NCI-H446 (cell line): Measurements from ENCODE around the gene TUBB4B.

Experiments used
- DNase-seq, 2 experiments: peaks; one replicate each; lab custom pipeline; 2025; lab: John Stamatoyannopoulos, UW

TUBB4B gene

DNA sequence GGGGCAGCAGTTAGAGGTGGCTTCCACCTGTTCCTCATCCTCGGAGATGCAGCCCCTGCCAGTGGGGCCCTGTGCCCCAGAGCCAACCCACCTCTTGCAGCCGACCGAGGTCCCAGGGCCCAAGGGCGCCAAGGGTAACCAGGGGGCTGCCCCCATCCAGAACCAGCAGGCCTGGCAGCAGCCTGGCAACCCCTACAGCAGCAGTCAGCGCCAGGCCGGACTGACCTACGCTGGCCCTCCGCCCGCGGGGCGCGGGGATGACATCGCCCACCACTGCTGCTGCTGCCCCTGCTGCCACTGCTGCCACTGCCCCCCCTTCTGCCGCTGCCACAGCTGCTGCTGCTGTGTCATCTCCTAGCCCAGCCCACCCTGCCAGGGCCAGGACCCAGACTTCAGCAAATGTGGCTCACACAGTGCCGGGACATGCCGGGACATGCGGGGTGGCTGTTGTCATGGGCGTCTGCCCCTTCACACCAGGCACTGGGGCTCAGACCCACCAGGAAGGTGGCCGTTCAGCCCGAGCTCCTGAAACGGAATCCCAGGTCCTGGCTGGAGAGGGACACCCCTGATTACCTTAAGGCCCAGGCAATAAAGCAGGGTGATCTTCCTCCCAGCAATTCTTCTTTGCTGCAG is 15.3 kb upstream of the TUBB4B start:
- DNase-seq = no peak

DNA sequence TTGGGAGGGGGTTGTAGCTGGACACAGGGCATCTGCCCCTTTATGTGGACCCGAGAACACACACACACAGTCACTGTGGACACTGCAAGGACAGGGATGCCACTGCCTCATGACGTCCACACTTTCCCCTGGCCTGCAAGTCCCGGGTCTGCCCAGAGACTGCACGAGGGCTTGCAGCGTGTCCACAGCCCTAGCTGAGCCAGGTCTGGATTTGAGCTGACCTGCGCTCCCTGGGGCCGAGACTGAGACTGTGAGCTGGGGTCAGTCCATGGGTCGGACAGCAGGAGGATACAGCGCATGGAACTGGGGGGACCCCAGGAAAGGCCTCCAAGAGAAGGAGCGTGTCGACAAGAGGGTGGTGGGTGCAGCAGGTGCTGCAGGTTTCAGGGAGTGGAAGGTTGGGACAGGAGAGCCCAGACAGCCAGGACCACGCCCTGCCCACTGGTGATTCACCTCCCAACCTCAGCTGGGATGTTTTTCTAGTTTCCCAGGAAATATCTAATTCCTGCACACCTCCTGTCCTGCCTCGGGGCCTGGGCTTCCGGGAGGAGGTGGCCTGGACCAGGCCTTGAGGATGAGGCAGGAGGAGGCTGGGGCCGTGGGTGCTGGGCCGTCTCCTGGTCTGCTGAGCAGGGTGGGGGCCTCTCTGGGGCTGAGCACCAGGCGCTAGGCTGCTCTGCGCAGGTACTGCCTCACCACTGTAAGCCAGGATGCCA is 14.6 kb upstream of the TUBB4B start:
- DNase-seq = no peak

DNA sequence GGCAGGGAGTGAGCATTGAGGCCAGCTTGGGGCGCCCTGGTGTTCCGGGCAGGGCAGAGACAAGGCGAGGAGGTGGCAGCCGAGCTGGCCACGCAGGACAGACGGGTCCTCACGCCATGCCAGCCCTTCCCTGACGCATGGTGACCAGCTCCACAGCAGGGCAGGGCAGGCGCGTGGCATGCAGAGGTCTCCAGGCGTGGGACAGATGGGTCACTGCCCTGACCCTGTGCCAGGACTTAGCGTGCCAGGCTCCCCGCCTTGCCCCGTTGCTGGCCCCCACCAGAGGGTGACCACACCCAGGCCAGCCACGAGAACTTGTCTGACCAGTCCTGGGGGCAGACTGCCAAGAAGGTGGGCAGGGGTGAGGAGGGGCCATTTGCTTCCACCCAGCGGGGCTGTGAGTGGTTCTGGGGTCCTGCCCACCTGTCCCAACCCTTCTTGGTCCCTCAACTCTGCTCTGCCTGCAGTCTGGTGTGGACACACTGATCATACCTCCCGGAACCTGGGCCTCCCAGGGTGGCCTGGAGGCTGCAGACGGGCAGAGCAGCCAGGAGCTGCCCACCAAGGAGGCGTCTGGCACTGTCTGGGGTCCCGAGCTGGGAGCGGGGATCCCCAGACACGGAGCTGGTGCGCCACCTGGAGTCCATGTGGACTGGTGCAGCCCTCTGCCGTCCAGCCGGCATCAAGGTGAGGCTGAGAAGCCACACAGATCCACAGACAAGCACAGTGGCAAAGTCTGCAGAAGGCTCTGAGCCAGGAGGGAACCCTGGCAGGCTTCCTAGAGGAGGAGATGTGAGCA is 13.8 kb upstream of the TUBB4B start, which contains the start of gene RNF224:
RNF224 (plus strand) TSS at position 449 of the 799 bp plus-strand sequence. CDS start 834 bp downstream, outside the sequence.
- peak; percentile 27 to 68 for DNase-seq

DNA sequence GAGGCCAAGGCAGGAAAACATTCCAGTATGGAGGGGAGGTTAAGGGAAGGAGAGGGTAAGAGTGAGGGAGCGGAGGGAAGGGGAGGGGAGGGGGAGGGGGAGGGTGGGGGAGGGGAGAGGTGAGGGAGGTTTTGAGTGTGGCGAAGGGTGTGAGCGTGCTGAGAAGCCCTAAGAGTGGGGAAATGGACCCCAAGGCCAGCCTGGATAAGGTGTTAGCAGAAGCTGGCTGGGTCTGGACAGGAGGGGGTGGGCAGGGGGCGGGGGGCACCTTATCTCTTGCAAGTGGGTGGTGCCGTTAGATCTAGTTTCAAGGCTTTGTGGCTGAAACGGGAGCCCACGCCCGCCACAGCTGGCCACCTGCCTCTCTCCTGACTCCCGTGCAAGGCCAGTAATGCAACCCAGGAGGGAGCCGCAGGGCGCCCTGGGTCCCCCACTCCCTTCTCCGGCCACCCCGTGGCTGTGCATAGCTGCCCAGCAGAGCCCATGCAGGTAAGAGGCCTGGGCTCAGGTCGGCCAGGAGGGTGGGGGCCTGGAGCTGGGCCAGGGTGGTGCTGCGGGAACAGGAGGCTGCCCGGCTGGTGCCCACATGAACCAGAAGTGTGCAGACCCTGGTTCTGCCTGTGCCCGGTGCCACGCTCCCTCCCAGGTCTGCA is 13.1 kb upstream of the TUBB4B start:
- DNase-seq = no peak

DNA sequence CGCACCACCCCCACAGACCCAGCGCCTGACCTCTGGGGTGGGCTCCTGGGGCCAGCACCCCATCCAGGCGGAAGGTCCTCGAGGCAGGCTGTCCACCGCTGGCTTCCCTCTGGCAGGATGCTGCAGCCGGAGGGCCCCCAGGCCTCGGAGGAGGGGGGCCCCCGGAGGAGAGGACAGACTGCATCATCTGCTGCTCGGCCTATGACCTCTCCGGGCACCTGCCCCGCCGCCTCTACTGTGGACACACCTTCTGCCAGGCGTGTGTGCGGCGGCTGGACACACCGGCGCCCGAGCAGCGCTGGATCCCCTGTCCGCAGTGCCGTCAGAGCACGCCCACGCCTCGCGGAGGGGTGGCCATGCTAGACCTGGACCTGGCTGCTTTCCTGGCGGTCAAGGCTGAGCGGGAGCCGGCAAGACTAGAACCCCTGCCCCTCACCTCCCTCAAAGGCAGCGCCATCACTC is 12.6 kb upstream of the TUBB4B start:
- no peak for DNase-seq

DNA sequence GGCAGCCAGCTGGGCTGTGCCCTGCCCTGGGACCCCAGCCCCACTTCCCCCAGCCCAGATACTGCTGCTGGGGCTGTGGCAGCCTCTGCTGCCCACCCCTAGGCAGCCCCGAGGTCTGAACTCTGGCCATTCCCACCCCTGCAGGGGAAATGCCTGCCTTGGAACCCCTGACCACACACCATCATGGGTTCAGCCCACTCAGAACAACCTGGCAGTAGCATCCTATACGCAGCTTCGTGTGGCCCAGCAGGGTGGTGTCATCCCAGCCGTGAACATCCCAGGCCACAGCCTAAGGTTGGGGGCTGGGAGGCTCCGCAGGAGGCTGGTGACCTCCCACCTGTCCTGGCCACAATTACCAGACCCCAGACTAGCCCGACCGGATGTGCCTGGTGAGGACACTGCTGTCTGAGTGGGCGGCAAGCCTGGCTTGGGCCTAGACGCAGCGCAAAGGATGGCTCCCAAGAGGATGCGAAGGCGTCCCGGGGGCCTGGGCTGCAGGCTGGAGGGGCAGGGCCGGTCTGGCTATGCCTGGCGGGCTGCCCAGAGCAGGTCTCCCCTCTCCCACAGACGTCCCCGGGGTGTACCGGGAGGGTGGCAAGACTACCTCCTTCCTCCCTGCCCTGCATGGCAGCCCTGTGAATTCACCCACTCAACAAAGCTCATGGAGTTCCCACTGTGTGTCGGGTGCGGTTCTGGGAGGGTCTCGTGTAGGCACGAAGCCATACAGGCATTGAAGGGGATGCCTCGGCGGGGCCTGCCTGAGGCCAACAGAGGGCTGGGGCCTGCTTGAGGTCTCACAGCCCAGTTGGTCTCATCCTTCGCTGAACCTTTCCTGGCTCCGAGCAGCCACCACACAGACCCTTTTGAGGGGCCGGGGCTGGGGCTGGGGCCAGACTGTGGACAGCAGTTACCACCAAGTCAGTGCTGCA is 11.9 kb upstream of the TUBB4B start:
- DNase-seq = no peak

- no peak for DNase-seq
Observed at GRCh38 chr9:137229903-137230704, 11.0 kb upstream of the TUBB4B start.

GRCh38 chr9:137230705-137231371 is 10.2 kb upstream of the TUBB4B start, which contains the start of gene SLC34A3:
TSS of gene SLC34A3 (plus strand) at chr9:137230901. CDS start at chr9:137231703, 802 bp downstream.
- DNase-seq = no peak

DNA sequence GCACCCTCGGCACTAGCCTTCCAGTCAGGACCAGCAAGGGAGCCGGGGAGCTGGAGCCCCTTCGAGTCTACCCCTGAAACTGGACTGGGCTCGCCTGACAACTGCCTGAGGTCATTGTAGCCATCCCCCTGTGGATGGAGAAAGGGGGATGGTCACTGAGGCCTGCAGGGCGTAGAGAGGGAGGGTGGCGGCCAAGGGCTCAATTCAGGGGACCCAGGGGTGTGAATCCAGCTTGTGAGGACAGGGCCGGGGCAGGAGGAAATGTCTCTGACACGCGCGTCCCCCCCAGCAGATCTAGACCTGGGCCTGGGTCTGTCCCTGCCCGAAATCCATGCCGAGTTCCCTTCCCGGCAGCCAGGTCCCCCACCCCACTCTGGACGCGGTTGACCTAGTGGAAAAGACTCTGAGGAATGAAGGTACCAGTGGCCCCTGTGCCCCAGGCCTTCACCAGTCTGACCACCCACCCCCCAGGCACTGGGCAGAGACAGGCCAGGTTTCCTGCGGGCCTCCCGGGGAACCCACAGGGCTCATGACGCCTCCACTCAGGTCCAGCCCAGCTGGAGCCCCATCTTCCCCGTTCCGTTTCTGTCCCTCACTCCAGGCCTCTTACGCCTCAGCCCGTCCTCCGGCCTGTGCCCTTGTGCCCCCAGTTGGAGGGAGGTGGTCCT is 9.6 kb upstream of the TUBB4B start:
- no peak for DNase-seq

- DNase-seq = no peak
Observed at GRCh38 chr9:137232101-137232500, 9.0 kb upstream of the TUBB4B start.

GRCh38 chr9:137232510-137232909 is 8.6 kb upstream of the TUBB4B start:
- no peak for DNase-seq

DNA sequence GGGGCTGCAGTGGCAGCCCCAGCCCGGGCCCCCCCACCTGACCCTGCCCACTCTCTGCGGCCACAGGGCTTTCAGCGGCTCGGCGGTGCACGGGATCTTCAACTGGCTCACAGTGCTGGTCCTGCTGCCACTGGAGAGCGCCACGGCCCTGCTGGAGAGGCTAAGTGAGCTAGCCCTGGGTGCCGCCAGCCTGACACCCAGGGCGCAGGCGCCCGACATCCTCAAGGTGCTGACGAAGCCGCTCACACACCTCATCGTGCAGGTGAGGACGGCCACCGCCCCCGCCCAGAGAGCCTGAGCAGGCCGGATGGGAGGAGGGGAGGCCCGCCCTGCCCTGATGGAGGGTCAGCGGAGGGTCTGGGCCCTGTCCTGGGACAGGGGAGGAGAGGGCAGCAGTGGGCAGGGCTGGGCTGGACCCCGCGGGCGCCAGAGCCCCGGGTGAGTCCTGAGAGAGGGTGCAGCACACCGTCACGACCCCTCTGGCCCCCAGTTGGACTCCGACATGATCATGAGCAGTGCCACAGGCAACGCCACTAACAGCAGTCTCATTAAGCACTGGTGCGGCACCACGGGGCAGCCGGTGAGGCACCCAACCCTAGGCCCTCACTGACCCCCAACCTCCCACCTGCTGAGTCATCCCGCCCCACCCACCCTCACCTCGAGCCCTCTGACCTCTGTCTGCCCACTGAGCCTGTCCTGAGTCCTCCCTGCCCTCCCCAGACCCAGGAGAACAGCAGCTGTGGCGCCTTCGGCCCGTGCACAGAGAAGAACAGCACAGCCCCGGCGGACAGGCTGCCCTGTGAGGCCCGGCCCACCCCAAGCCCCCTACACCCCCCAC is 7.7 kb upstream of the TUBB4B start:
- no peak for DNase-seq

DNA sequence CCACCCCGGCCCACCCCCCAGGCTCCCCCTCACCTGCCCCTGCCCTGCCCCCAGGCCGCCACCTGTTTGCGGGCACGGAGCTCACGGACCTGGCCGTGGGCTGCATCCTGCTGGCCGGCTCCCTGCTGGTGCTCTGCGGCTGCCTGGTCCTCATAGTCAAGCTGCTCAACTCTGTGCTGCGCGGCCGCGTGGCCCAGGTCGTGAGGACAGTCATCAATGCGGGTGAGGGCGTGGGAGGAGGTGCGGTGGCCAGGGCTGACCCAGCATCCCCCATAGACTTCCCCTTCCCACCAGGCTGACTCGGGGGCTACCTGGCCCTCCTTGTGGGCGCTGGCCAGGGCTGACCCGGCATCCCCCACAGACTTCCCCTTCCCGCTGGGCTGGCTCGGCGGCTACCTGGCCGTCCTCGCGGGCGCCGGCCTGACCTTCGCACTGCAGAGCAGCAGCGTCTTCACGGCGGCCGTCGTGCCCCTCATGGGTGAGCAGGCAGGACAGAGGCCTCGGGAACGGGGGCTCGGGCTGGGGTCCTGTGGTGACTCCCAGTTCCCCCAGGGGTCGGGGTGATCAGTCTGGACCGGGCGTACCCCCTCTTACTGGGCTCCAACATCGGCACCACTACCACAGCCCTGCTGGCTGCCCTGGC is 6.9 kb upstream of the TUBB4B start:
- DNase-seq = no peak

DNA sequence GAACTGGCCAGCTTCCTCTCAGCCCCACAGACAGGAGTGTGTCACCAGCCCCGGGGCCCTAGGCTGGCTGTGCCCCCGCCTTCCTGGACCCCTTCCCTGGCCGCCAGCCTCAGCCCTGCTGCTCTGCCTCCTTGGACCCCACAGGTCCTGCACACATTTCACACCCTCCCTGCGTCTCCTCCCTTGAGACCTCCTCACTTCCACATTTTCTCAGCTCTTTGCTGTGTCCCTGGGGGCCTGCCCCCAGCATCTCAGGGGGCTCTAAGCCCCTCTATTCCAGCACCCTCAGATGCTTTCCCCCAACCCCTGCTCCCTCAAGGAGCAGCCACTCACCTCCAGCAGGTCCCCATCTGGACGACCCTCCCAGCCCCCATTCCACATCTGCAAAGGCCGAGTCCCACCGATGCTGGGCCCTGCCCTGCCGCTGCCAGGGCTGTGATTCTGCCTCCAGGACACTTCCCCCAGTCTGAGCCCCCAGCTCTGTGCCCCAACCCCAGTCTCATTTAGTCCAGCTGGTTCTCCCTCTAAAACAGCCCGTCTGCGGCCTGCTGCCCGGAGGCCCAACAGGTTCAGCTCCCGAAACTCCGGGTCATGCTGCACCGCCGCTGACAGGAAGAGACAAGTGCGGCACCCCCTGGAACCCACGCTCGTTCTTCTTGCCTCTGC is 6.2 kb upstream of the TUBB4B start:
- no peak for DNase-seq

DNA sequence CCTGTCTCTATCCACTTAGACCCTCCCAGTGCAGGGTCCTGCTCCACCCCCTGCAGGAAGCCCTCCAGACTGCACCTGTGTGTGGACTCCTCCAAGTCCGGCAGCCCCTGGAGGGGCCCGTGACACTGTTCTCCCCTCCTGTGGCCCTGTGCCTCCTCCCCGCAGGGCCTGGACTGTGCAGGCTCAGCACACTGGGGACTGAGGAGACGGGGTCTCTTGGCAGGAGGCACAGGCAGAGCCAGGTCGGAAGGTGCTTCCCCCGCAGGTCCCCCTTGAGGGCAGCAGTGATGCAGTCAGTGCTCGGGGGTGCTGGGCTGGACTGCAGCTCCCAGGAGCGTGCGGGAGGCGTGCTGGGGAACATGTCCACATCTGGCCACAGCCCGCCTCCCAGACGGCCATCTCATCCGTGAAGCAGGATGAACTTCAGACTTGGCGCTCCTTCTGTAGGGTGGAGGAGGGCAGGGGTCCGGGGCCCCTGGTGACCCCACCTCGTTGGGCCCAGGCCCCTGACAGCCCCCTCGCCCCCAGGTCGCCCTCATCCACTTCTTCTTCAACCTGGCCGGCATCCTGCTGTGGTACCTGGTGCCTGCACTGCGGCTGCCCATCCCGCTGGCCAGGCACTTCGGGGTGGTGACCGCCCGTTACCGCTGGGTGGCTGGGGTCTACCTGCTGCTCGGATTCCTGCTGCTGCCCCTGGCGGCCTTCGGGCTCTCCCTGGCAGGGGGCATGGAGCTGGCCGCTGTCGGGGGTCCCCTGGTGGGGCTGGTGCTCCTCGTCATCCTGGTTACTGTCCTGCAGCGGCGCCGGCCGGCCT is 5.5 kb upstream of the TUBB4B start:
- no peak for DNase-seq
